ENCODE results near the gene MAP2K5.
A peak's percentile ranks its signal among the peaks of the same experiment; 100 is the strongest.

MAP2K5 gene

GRCh38 chr15:67542420-67543347 is at the start of gene MAP2K5:
Gene MAP2K5, plus strand, starts transcription at chr15:67542703. Its CDS starts 633 bp downstream, at chr15:67543336.
- H3K4me3 Mint-ChIP-seq: peak within 1 kb of the TSS; percentile 87
- peak within 1 kb of the TSS; percentile 89 for H3K27ac Mint-ChIP-seq
- H3K36me3 Mint-ChIP-seq: peaks cover 20% of the 10 kb centered on the region
- DNase-seq (ENCODE audit: low spot score in 2 of 2) (peak; percentile 67 to 82), ATAC-seq (peak; percentile 69)
- H3K9me3 Mint-ChIP-seq: no peaks in the 10 kb centered on the region
- peaks cover 52% of the 10 kb centered on the region for H3K4me1 Mint-ChIP-seq

DNA sequence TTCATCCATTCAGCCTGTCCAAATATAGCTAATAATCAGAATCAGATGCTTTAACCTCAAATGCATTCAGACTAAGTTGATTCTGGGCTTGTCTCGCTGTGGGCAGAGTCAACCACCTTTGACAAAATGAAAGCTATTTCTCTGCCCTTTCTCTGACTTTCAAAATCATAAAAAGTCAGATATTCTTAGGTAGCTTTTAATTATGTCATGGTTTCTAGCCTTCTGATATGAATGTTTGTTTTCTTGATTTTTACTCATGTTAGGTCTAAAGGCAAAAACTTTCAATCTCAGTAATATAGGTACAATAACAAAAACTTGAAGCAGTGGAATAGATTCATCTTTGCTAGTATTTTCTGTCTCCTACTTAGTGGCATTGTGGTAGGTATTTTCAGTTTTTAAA is 46.9 kb upstream of the MAP2K5 start:
- Mint-ChIP-seq H3K27ac (peak overlapping the region; percentile 60), H3K9me3 (no peaks in the 10 kb centered on the region), H3K4me1 (no peaks in the 10 kb centered on the region), H3K36me3 (no peaks in the 10 kb centered on the region), H3K4me3 (no peak overlapping the region)
- DNase-seq (ENCODE audit: low spot score in 2 of 2) (no peak), ATAC-seq (peak; percentile 56)

GRCh38 chr15:67501177-67501835 is 41.2 kb upstream of the MAP2K5 start:
- DNase-seq (ENCODE audit: low spot score in 2 of 2) (no peak), ATAC-seq (no peak)
- Mint-ChIP-seq H3K27ac (no peak overlapping the region), H3K9me3 (no peaks in the 10 kb centered on the region), H3K4me1 (no peaks in the 10 kb centered on the region), H3K36me3 (no peaks in the 10 kb centered on the region), H3K4me3 (no peak overlapping the region)

- ATAC-seq: no peak
- no peaks in the 10 kb centered on the region for H3K4me1 Mint-ChIP-seq
- H3K4me3 Mint-ChIP-seq: no peak overlapping the region
- no peaks in the 10 kb centered on the region for H3K36me3 Mint-ChIP-seq
- no peaks in the 10 kb centered on the region for H3K9me3 Mint-ChIP-seq
- DNase-seq (ENCODE audit: low spot score in 2 of 2): no peak
- no peak overlapping the region for H3K27ac Mint-ChIP-seq
Observed at GRCh38 chr15:67501836-67502461, 40.6 kb upstream of the MAP2K5 start.

DNA sequence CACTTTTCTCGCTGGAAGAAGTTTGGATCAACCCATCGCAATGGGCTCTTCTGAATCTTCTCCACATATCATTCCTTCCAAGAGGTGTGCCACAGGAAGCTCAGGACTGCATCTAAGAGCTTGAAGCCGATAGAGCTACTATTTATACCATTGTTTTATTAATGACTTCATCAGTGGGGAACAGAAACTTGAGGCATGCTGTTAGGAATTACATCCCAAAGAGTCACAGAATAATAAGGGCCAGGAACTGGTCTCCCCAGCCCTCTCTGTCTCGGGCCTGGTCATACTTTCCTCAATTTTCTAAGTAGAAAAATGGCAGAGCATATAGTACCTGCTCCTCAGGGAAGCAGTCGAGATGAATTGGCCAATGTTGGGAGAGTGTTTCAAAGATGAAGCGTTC is 38.4 kb upstream of the MAP2K5 start:
- DNase-seq (ENCODE audit: low spot score in 2 of 2): no peak
- Mint-ChIP-seq H3K4me3 (no peak overlapping the region), H3K36me3 (no peaks in the 10 kb centered on the region), H3K9me3 (no peaks in the 10 kb centered on the region), H3K4me1 (no peaks in the 10 kb centered on the region), H3K27ac (no peak overlapping the region)
- ATAC-seq: no peak

- no peaks in the 10 kb centered on the region for H3K9me3 Mint-ChIP-seq
- H3K4me1 Mint-ChIP-seq: no peaks in the 10 kb centered on the region
- H3K36me3 Mint-ChIP-seq: no peaks in the 10 kb centered on the region
- DNase-seq (ENCODE audit: low spot score in 2 of 2) (no peak), ATAC-seq (no peak)
- H3K4me3 Mint-ChIP-seq: no peak overlapping the region
- no peak overlapping the region for H3K27ac Mint-ChIP-seq
Observed at GRCh38 chr15:67504796-67505195, 37.7 kb upstream of the MAP2K5 start.

DNA sequence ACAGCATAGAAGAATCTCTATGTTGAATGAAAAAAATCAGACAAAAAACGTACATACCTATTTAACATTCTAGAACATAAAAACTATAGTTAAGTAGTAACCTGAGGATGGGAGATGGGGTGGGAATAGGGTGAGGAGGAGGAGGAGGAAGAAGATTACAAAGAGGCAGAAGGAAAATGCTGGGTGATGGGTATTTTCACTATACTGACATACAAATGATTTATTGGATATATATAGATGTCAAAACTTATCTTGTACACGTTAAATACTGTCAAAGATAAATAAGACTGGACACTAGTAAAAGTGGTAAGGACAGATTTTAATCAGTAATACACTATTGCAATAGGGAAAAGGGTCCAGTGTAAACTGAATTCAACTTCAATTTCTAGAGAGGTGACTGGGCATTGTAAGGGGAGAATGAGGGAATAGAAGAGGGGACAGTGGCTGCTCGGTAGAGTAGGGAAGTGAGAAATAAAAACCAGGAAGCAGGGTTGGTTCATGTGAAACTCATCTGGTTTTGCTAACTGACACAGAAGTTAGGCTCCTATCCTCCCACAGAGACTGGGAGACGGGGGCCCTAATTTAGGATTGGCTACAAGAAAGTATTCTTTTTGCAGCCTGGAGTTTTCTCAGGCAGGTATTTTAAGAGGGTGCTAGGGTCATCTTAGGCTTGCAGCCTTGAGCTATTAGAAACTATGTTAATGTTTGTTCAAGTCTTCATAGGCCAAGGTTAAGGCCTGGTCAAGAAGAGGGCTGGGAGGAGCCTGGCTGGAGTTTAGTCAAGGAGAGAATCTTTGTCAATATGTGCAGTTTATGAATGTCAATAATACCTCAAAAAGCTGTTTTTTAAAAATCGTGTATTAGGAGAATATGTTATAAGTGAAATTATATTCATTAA is 36.6 kb upstream of the MAP2K5 start:
- no peak overlapping the region for H3K4me3 Mint-ChIP-seq
- H3K4me1 Mint-ChIP-seq: no peaks in the 10 kb centered on the region

GRCh38 chr15:67506775-67507747 is 35.4 kb upstream of the MAP2K5 start:
- DNase-seq (ENCODE audit: low spot score in 2 of 2) (no peak), ATAC-seq (no peak)
- peaks cover 5% of the 10 kb centered on the region for H3K36me3 Mint-ChIP-seq
- H3K9me3 Mint-ChIP-seq: no peaks in the 10 kb centered on the region
- H3K4me3 Mint-ChIP-seq: no peak overlapping the region
- H3K27ac Mint-ChIP-seq: no peak overlapping the region
- H3K4me1 Mint-ChIP-seq: no peaks in the 10 kb centered on the region

More for the DNA sequence above, 36.6 kb upstream of the MAP2K5 start:
- no peak overlapping the region for H3K27ac Mint-ChIP-seq
- ATAC-seq (no peak), DNase-seq (ENCODE audit: low spot score in 2 of 2) (no peak)
- H3K36me3 Mint-ChIP-seq: no peaks in the 10 kb centered on the region
- no peaks in the 10 kb centered on the region for H3K9me3 Mint-ChIP-seq

DNA sequence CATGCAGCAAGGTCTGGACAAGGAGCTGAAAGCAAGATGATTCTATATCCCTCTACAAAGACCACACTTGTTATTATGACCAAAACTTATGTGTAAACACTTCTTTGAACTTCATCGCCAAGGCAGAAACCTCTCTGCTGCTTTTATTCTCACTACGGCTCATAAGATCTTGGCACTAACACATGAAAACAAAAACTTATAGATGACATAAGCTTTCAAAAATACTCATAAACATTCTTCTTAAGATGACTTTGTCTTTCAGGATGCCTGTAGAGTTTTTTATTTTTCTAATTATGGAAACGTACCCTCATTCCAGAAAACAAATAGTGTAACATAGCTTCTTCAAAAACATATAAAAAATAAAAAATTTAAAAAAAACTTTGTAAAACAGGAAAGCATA is 34.1 kb upstream of the MAP2K5 start:
- no peak for ATAC-seq
- Mint-ChIP-seq H3K36me3 (peaks cover 19% of the 10 kb centered on the region), H3K27ac (no peak overlapping the region), H3K4me3 (no peak overlapping the region), H3K9me3 (no peaks in the 10 kb centered on the region), H3K4me1 (no peaks in the 10 kb centered on the region)
- DNase-seq (ENCODE audit: low spot score in 2 of 2): no peak

GRCh38 chr15:67509918-67510317 is 32.6 kb upstream of the MAP2K5 start:
- Mint-ChIP-seq H3K9me3 (no peaks in the 10 kb centered on the region), H3K4me3 (no peak overlapping the region)
- ATAC-seq: no peak

GRCh38 chr15:67510597-67511190 is 31.8 kb upstream of the MAP2K5 start:
- ATAC-seq (no peak), DNase-seq (ENCODE audit: low spot score in 2 of 2) (no peak)
- H3K36me3 Mint-ChIP-seq: peaks cover 28% of the 10 kb centered on the region
- H3K4me3 Mint-ChIP-seq: no peak overlapping the region
- H3K4me1 Mint-ChIP-seq: no peaks in the 10 kb centered on the region
- no peak overlapping the region for H3K27ac Mint-ChIP-seq
- H3K9me3 Mint-ChIP-seq: no peaks in the 10 kb centered on the region

More at GRCh38 chr15:67509918-67510317, 32.6 kb upstream of the MAP2K5 start:
- Mint-ChIP-seq H3K27ac (no peak overlapping the region), H3K36me3 (peaks cover 23% of the 10 kb centered on the region), H3K4me1 (no peaks in the 10 kb centered on the region)
- no peak for DNase-seq (ENCODE audit: low spot score in 2 of 2)

GRCh38 chr15:67511606-67512005 is 30.9 kb upstream of the MAP2K5 start:
- no peaks in the 10 kb centered on the region for H3K4me1 Mint-ChIP-seq
- no peaks in the 10 kb centered on the region for H3K9me3 Mint-ChIP-seq
- peaks cover 28% of the 10 kb centered on the region for H3K36me3 Mint-ChIP-seq
- no peak for DNase-seq (ENCODE audit: low spot score in 2 of 2)
- H3K27ac Mint-ChIP-seq: no peak overlapping the region
- no peak for ATAC-seq
- H3K4me3 Mint-ChIP-seq: no peak overlapping the region

- DNase-seq (ENCODE audit: low spot score in 2 of 2): no peak
- peaks cover 28% of the 10 kb centered on the region for H3K36me3 Mint-ChIP-seq
- H3K4me3 Mint-ChIP-seq: no peak overlapping the region
- ATAC-seq: no peak
- no peaks in the 10 kb centered on the region for H3K9me3 Mint-ChIP-seq
- H3K4me1 Mint-ChIP-seq: no peaks in the 10 kb centered on the region
- no peak overlapping the region for H3K27ac Mint-ChIP-seq
Observed at GRCh38 chr15:67512140-67512539, 30.4 kb upstream of the MAP2K5 start.
